ENCODE measurements around the gene WBP1L.
A peak's percentile ranks its signal among the peaks of the same experiment; 100 is the strongest.
"Not testable (repeated sequence)": the region's sequence is repeated elsewhere in the genome, so short reads cannot be mapped to it uniquely, and the experiment has no call there.

Gene WBP1L

DNA sequence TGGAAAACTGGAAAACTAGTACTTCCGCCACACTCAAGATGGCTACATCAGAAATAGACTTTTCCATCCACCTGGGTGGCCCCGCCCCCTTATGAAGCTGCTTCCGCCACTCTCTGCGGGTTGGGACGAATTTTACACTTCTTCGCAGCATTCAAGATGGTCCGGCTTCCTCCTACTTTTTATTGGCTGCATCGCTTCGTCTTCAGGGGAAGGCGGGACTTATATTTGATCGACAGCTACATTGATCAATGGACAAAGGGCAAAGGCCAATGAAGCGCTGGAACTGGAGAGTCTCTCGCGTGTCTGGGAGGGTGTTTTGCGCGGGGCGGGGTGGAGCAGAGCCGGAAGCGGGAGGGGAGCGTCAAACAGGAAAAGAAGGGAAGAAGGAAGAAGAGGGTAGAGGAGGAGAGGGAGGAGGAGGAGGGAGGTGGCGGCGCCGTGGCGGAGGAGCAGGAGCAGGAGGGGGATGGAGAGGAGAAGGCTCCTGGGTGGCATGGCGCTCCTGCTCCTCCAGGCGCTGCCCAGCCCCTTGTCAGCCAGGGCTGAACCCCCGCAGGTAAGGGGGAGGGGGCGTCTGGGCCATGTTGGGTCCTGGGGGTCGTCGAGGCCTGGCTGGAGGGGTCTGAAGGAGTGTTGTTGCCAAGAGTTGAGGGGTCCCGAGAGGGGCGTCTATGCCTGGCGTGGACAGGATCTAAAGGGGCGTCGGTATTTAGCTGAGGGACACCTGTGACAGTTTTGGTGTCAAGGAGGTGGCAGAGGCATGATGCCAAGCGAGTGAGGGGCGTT is at the start of gene WBP1L:
TSS of gene WBP1L (plus strand) at position 361 of the 786 bp plus-strand sequence. CDS start at position 467, 106 bp downstream.
- DNase-seq, result peak; percentile 98

DNA sequence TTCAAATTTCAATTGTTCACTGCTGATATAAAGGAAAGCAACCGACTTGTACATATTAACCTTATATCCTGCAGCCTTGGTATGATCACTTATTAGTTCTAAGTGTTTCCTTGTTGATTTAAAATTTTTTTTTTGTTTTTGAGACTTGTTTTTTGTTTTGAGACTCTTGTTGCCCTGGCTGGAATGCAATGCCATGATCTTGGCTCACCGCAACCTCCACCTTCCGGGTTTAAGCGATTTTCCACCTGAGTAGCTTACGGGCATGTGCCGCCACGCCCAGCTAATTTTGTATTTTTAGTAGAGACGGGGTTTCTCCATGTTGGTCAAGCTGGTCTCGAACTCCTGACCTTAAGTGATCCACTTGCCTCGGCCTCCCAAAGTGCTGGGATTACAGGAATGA is 48.3 kb upstream of the WBP1L start:
- DNase-seq, result not testable (repeated sequence)

DNA sequence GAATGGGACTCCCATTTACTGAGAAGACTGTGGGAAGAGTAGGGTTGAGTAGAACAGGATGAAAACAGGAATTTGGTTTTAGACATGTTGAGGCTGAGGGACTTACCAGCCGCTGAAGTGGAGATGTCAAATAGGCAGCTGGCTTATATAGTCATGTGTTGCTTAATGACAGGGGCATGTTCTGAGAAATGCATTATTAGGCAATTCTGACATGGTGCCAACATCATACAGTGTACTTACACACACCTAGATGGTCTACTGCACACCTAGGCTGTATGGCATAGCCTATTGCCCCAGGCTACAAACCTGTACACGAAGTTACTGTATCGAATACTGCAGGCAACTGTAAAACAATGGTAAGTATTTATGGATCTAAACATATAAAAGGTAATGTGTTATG is 47.0 kb upstream of the WBP1L start:
- no peak for DNase-seq

DNA sequence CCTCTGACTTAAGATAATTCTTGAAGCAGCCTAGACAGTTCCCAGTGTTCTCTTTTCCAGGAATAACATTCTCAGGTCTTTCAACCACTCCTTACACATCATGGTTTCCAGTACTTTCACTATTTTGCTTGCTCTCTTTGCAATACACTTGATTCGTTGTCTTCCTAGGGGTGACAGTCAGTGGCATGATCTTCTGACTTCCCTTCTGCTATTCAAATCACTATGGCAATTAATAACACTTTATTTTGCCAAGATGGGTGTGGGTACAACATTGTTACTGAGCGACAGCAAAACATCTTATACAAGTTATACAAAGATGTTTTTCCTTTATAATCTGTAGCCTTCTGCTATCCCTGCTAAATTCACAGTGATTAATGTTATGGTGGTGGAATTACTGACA is 44.9 kb upstream of the WBP1L start:
- DNase-seq, result no peak

DNA sequence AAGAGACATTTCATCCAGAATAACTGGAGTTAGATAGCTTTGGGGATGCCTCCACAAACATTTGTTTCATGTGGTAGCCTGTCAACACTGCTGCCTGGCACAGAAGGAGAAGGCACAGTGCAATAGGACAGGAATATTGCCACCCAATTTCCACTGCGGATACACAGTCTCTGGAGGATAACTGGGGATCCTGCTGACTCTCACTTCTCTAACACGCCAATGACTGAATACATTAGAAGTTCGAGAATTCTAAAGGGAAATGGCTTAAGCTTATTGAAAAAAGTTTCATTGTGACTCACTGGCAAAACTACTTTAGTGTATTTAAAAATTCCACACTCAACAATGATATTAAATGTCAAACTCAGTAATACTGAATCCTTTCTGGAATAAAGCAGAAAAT is 42.5 kb upstream of the WBP1L start:
- no peak for DNase-seq

DNA sequence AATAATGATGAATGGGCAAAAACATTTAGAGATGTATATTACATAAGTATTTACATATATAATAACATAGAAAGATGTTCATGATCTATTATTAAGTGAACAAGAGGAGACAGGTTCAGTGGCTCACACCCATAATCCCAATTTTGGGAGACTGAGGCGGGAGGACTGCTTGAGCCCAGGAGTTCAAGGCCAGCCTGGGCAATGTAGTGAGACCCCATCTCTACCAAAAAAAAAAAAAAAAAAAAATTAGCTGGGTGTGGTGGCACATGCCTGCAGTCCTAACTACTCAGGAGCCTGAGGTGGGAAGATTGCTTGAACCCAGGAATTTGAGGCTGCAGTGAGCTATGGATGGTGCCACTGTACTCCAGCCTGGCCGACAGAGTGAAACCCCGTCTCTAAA is 42.0 kb upstream of the WBP1L start:
- no peak for DNase-seq

DNA sequence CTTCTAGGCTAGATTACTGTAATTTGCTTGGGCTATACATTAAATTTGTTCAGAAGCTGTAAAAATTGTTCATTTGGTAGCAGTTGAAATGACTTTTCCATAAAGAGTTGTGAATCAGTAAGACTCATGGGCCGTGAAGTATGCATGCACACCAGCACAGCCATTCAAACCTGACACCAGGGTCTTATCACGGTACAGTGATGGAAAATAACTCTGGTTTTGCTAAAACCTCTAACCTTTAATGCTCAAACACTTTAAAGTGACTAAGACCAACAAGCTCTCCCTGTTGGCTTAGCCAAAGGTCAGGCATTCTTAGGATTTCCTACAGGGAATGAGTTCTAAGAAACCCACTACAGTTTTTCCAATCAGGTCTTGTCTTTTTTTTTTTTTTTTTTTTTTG is 41.0 kb upstream of the WBP1L start:
- DNase-seq, result no peak

DNA sequence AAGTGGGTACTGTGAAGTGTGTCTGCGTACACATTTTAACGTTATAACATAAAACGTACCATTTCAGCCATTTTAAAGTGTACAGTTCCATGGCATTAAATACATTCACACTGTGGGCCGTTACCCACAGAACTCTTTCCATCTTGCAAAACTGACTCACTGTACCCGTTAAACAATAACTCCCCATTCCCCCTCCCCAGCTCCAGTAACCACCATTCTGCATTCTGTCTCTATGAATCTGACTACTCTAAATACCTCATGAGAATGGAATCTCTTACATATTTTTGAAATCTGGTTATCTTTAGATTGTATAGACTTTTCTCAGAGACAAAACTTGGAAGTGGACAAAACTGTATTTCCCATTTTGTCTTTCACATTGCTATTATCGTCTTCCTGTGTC is 38.8 kb upstream of the WBP1L start:
- no peak for DNase-seq

DNA sequence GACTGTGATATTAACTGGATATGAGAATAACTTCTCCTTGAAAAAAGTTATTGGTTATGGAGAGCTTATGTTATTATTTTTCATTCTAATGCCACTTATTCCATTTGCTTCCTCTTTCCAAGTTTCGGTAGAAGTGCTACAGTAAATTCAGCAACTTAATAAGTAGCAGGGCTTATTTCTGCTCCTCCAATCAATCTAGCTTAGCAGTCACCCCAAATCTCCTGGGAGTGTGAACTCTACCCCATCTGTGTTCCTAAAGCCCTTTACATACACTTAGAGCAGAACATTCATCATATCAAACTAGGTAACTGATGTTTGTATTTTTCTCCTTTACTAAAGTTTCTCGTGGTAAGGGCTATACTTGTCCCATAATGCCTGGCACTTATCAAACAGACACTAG is 38.2 kb upstream of the WBP1L start:
- no peak for DNase-seq

DNA sequence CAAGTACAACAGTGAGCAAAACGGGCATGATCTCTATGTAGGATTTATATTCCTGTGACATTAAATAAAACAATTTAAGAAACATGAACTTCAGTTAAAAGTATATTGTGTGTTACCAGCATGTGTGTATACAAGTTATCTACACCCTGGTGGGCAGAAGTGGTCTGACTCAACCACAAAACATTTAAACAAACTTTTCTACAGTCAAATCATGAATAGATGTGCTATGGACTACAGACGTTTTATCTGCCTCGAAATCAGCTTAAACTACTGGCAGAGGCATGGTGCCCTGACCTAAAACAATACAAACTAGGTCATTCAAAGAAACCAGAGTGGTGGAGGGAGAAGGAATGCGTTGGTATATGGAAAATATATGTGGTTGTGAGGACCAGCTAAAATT is 33.1 kb upstream of the WBP1L start:
- DNase-seq, result no peak

DNA sequence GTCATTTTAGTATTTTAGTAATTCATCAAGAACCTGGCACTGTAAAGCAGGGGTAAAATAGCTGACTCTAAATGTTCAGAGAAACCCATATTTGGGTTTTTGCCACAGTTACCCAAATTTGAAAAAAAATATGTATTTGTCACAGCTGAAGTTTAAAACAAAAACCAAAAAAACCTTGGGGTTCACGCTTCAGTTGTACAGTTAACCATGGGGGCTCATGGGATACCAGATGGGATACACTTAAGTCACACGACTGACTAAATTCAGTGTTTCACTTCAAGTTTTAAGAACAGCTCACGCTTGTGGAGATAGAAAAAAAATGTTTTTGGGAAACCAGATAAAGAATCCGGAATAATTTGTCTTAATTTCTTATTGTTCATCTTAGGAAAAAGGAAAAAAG is 31.7 kb upstream of the WBP1L start:
- DNase-seq, result no peak

DNA sequence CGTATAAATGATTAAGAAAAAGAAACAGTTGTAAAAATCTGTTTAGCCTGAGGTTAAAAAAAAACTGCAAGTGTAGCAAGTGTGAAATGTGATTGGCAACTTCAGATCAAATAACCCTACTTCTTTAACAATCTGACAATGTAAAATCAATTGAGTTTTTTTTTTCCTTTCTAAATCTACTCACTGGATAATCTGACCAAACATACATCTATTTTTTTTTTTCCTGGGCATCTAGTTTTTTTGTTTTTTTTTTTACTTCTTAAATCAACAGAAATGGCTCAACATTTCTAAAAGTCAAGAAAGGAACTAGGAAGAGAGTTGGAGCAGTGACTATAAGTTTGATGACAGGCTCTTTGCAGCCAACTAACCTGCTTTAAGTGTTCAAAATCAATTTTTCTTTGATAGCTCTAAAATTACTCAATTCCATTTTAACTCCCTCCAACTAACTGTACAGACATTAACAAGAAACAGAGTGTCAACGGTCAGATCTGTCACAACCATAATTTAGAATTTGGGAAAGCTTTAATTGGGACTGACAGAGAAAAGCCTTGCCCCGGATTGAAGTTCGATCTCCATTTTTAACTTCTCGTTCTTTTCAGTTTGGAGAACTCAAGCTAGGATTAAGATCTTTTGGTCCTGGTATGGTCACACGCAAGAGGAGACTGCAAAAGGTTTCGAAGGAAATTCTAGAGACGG is 30.8 kb upstream of the WBP1L start:
- DNase-seq, result no peak

DNA sequence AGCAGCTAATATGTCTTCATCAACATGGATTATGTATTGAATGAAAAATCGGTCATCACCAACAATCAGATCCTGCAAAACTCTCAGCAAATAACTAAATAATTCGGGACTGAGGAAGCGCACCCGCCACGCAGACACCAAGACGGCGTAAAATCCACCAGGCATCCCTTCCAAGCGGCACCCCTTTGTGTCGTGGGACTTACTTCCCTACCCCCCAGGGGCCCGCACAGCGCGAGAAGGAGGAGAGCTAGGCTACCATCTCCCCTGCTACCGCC is 30.3 kb upstream of the WBP1L start:
- DNase-seq, result no peak

DNA sequence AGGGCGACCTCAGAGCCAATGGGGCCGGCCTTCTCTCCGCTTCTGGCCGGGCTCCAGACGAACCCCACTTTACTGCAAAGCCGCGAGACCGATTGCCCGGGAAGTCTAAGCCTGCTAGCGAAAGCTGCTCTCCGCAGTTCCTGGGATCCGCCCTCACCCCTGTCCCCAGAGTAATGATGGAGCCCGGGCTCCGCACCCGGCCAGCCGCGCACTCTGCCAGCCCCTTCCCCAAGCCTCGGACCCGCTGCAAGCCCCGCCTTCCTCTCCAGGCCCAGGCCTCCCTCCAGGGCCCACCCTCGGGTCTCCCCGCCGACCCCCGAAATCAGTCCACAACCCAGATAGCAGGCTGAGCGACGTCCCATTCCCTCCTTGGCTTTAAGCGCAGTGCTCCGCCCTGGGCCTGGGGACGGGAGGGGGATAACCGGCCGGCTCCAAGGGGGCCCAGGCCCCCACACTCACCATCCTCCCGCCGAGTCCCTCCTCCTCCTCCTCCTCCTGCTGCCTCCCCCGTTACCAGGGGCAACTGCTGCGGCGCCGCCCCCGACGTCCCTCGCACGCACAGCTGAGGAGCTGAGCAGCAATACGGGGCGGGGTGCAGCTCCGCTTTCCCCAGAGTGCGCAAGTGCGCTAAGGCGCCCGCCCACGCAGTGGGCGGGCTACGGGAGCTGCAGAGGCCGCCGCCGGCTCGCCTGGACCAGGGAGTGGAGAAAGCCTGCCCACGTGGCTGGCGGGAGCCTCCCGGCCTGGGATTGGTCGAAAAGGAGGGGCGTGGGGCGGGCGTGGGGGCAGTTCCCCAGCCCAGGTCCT is 29.7 kb upstream of the WBP1L start, which contains the start of gene ARL3:
TSS of gene ARL3 (minus strand) at position 584 of the 807 bp plus-strand sequence. CDS start at position 462, 122 bp downstream.
- peak; percentile 99 for DNase-seq

DNA sequence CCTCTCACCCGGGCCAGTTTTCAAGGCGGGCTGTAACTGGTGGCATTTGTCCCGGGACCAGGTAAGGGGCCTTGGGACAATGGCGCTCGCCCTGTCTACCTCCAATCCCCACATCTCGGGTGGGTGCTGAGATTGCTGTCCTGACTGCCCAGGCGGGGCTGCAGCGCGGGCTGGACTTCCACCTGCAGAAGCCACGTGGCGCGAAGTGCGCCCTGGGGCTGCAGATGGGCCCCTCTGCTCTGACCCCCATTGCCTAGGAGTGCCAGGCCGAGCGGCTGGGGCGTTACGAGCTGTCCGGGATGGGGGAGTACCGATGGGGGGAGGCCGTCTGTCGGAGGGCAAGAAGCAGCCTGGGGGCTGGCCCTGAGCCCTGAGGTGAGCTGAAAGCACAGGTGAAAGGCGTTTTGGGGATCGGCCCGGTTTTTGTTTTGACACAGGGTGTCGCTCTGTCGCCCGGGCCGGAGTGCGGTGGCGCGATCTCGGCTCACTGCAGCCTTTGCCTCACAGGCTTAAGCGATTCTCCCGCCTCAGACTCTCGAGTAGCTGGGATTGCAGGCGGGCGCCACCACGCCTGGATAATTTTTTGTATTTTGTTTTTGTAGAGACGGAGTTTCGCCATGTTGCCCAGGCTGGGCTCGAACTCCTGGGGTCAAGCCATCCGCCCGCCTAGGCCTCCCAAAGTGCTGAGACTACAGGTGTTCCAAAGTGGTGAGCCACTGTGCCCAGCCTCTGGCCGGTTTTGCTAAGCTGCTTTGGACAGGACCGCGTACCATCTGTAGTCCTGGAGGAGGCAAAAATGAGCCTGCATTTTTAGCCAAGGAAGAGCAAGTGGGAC is 28.9 kb upstream of the WBP1L start, which contains the start of gene SFXN2:
TSS of gene SFXN2 (plus strand) at position 16 of the 835 bp plus-strand sequence. CDS start 12,001 bp downstream, outside the sequence.
- DNase-seq, result no peak

DNA sequence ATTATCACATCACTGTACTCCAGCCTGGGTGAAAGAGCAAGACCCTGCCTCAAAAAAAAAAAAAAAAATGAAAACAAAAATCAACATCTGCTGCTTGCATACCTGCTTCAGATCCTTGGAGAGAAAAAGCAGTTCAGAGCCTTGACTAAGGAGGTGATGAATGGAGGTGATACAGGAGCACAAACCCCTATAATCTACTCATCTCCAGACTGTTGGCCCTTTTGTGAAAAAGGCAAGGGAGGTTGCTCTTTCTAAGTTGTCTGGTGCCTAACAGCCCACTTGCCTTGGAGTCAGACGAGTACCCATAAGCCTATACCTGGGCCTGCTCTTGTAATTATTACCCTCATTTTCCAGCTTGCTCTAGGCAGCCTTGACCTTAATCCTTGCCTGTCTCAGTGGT is 27.9 kb upstream of the WBP1L start:
- DNase-seq, result no peak

DNA sequence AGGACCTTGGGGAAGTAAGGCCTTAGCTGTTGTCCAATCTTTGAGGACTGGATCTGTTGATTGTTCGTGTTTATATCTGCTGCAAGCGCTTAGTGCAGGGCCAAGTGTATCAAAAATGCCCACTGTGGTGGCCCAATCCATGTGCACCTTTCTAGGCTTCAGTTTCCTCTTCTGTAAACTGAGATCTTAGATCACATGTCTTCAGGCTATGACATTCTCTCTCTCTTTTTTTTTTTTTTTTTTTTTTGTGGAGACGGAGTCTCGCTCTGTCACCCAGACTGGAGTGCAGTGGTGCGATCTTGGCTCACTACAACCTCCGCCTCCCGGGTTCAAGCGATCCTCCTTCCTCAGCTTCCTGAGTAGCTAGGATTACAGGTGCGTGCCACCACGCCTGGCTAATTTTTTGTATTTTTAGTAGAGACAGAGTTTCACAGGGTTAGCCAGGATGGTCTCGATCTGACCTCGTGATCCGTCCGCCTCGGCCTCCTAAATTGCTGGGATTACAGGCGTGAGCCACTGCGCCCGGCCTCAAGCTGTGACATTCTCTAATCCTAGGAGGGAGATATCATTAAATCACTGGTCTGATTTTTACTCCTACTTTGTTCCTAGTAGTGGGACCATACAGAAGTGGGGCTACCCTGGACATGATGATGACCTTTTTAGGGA is 26.7 kb upstream of the WBP1L start:
- DNase-seq, result not testable (repeated sequence)

DNA sequence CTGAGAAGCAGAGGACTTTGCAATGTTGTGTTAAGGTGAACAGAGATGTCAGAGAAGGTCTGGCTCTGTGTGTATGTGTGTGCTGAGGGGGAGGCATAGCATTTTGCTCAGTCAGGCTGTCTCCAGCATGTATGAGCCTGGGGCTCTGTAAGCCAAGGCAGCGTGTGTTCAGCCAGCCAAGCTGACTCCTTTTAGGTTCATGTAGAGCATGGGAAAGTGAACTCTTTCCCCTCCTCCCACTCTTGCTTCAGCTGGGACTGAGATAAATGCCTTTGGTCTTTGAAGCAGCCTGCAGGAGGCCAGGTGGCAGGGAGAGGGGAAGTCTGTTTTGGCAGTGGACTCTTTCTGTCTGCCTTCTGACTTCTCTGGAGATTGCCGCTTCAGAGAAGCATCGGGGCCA is 25.5 kb upstream of the WBP1L start:
- no peak for DNase-seq

DNA sequence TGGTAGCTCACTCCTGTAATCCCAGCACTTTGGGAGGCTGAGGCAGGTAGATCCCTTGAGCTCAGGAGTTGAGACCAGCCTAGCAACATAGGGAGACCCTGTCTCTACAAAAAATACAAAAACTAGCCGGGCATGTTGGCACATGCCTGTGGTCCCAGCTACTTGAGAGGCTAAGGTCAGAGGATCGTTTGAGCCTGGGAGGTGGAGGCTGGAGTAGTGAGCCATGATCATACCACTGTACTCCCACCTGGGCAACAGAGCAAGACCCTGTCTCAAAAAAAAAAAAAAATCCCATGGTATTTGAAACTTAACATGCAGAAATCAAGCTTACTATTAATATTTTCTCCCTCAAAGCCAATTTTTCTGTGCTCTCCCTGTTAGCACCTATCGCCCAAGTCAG is 23.4 kb upstream of the WBP1L start:
- DNase-seq, result no peak

DNA sequence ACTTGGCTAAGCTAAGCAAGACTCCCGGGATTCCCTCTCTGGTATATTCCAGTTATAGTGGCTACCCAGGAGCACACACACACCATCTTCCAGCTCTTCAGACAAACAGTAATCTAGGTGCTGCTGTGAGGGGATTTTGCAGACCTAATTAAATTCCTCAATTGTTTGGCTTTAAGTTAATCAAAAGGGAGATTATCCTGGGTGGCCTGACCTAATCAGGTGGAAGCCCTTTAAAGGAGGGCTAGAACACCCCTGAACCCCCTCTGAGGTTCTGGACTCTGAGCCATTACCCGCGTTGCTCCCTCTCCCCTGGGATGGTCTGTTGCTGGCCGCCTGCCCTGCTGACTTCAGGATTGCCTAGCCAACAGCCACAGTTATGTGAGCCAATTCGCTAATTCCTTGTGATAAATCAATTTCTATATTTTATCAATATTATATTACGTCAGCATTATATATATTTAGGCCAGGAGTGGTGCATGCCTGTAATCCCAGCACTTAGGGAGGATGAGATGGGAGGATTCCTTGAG is 22.9 kb upstream of the WBP1L start:
- DNase-seq, result no peak

DNA sequence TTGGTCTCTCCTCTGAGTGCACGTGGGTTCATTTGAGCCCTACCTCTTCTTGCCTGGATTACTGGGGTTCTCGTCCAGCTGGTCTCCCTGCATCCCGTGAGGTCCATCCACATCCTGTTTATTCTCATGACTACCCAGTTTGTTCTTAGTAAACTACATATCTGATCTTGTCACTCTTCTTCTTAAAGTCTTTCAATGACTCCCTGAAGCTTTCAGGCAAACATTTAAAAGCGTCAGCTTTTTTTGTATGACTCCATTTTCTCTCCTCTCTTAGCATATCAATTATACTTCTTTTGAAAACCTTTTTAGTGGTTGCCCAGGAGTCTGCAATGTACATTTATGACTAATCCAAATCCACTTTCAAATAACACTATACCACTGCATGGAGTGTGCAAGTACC is 21.8 kb upstream of the WBP1L start:
- DNase-seq, result no peak

DNA sequence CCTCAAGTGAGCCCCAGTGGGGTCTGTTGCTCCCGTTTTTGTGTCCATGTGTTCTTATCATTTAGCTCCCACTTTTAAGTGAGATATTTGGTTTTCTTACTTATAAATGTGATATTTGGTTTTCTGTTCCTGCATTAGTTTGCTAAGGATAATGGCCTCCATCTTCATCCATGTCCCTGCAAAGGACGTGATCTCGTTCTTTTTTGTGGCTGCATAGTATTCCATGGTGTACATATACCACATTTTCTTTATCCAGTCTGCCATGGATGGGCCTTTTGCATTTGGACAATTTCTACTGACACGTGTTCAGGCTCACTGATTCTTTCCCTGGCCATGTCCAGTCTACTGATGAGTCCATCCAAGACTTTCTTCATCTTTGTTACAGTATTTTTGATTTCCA is 19.8 kb upstream of the WBP1L start:
- no peak for DNase-seq

Measured in left hindlimb (tissue), 1 donor.